HEK293 (cell line): ENCODE results near the gene SLC38A5.

Experiments used
- CTCF ChIA-PET: fragments of 350-600 bp; formaldehyde crosslinking; extraction: SDS; loops from one replicate; lab custom pipeline; 2021; ENCODE audit warnings: antibody characterized with exemption; lab: Yijun Ruan, JAX
- POLR2A ChIA-PET: fragments of 300-600 bp; formaldehyde crosslinking; extraction: SDS; loops from one replicate; lab custom pipeline; 2020; ENCODE audit warnings: antibody characterized with exemption, inconsistent platforms; lab: Yijun Ruan, JAX
- H3K27ac ChIP-seq: fragments of 200-500 bp; sonication (Bioruptor generic); 2 replicates; pipeline ENCODE4 v1.5.1; 2014; ENCODE audit warnings: low read depth, low read length, control low read depth, inconsistent platforms; ENCODE audit errors: extremely low read depth
- H3K36me3 ChIP-seq, 2 experiments: fragments of 200-500 bp in 1 of 2; sonication (Bioruptor generic) in 1 of 2; 1 replicate in 1 of 2; 2 replicates in 1 of 2; pipeline ENCODE4 v1.5.1; 2014 to 2017; ENCODE audit warnings: inconsistent platforms in 2 of 2, low read length in 2 of 2; ENCODE audit not compliant: control insufficient read depth in 2 of 2, insufficient read depth in 1 of 2
- H3K4me1 ChIP-seq: fragments of 200-500 bp; sonication (Bioruptor generic); 2 replicates; pipeline ENCODE4 v1.5.1; 2014; ENCODE audit warnings: mild to moderate bottlenecking, low read length, inconsistent platforms; ENCODE audit not compliant: control insufficient read depth, insufficient read depth
- H3K4me3 ChIP-seq: 2 replicates; pipeline ENCODE4 v1.5.1; 2011; ENCODE audit warnings: low read depth, mild to moderate bottlenecking, control low read depth, low read length, moderate library complexity
- H3K9me3 ChIP-seq: fragments of 200-500 bp; sonication (Bioruptor generic); 2 replicates; pipeline ENCODE4 v1.5.1; 2014; ENCODE audit warnings: low read depth, low read length, inconsistent platforms; ENCODE audit not compliant: control insufficient read depth, insufficient read depth
- BCL11A ChIP-seq: fragments of 450-650 bp; formaldehyde crosslinking; IDR thresholded peaks from 2 replicates; pipeline ENCODE4 v1.5.1; 2016; ENCODE audit warnings: low read depth, missing biosample characterization, missing genetic modification characterization
- INSM2 ChIP-seq: fragments of 450-650 bp; formaldehyde crosslinking; IDR thresholded peaks from 2 replicates; pipeline ENCODE4 v1.5.1; 2016; ENCODE audit warnings: missing biosample characterization, missing genetic modification characterization
- KLF10 ChIP-seq: fragments of 450-650 bp; IDR thresholded peaks from 2 replicates; pipeline ENCODE4 v1.5.1; 2018; ENCODE audit warnings: missing biosample characterization, mild to moderate bottlenecking, missing genetic modification characterization
- MEIS1 ChIP-seq: sonication (generic); formaldehyde crosslinking; IDR thresholded peaks from 2 replicates; pipeline ENCODE4 v1.8.1; 2022; ENCODE audit warnings: missing genetic modification reagents, mild to moderate bottlenecking, borderline replicate concordance
- MYNN ChIP-seq: fragments of 450-650 bp; formaldehyde crosslinking; IDR thresholded peaks from 2 replicates; pipeline ENCODE4 v1.5.1; 2016; ENCODE audit warnings: missing biosample characterization, missing genetic modification characterization, borderline replicate concordance
- SETDB1 ChIP-seq: IDR thresholded peaks from one replicate; pipeline ENCODE4 v1.6.1; 2017; ENCODE audit warnings: mild to moderate bottlenecking, low read length, moderate library complexity, mixed read lengths; ENCODE audit not compliant: insufficient read length
- SP7 ChIP-seq: fragments of 450-650 bp; formaldehyde crosslinking; IDR thresholded peaks from 2 replicates; pipeline ENCODE4 v1.5.1; 2016; ENCODE audit warnings: missing biosample characterization, missing genetic modification characterization
- ZBTB1 ChIP-seq: fragments of 450-650 bp; formaldehyde crosslinking; IDR thresholded peaks from 2 replicates; pipeline ENCODE4 v1.5.1; 2016; ENCODE audit warnings: missing biosample characterization, missing genetic modification characterization
- ZBTB20 ChIP-seq: fragments of 450-650 bp; formaldehyde crosslinking; IDR thresholded peaks from 2 replicates; pipeline ENCODE4 v1.5.1; 2016; ENCODE audit warnings: missing biosample characterization, missing genetic modification characterization
- ZBTB7A ChIP-seq: fragments of 450-650 bp; formaldehyde crosslinking; IDR thresholded peaks from 2 replicates; pipeline ENCODE4 v1.5.1; 2016; ENCODE audit warnings: low read depth, missing biosample characterization, missing genetic modification characterization
- ZBTB8A ChIP-seq: fragments of 450-650 bp; formaldehyde crosslinking; IDR thresholded peaks from 2 replicates; pipeline ENCODE4 v1.5.1; 2016; ENCODE audit warnings: missing biosample characterization, missing genetic modification characterization
- ZIC2 ChIP-seq: fragments of 450-650 bp; formaldehyde crosslinking; IDR thresholded peaks from 2 replicates; pipeline ENCODE4 v1.5.1; 2016; ENCODE audit warnings: missing biosample characterization, missing genetic modification characterization
- ZNF121 ChIP-seq: fragments of 450-650 bp; formaldehyde crosslinking; IDR thresholded peaks from 2 replicates; pipeline ENCODE4 v1.5.1; 2016; ENCODE audit warnings: missing biosample characterization, missing genetic modification characterization
- ZNF132 ChIP-seq: fragments of 450-650 bp; formaldehyde crosslinking; IDR thresholded peaks from 2 replicates; pipeline ENCODE4 v1.5.1; 2017; ENCODE audit warnings: missing biosample characterization, missing genetic modification characterization, borderline replicate concordance
- ZNF18 ChIP-seq: fragments of 450-650 bp; formaldehyde crosslinking; IDR thresholded peaks from 2 replicates; pipeline ENCODE4 v1.5.1; 2016; ENCODE audit warnings: missing biosample characterization, missing genetic modification characterization
- ZNF202 ChIP-seq: fragments of 450-650 bp; formaldehyde crosslinking; IDR thresholded peaks from 2 replicates; pipeline ENCODE4 v1.5.1; 2016; ENCODE audit warnings: missing biosample characterization, missing genetic modification characterization, borderline replicate concordance
- ZNF211 ChIP-seq: fragments of 450-650 bp; formaldehyde crosslinking; IDR thresholded peaks from 2 replicates; pipeline ENCODE4 v1.5.1; 2016; ENCODE audit warnings: low read depth, missing biosample characterization, missing genetic modification characterization
- ZNF266 ChIP-seq: fragments of 450-650 bp; formaldehyde crosslinking; IDR thresholded peaks from 2 replicates; pipeline ENCODE4 v1.5.1; 2016; ENCODE audit warnings: missing biosample characterization, missing genetic modification characterization, low read depth
- ZNF324 ChIP-seq: fragments of 450-650 bp; formaldehyde crosslinking; IDR thresholded peaks from 2 replicates; pipeline ENCODE4 v1.5.1; 2016; ENCODE audit warnings: missing biosample characterization, missing genetic modification characterization
- ZNF341 ChIP-seq: fragments of 450-650 bp; formaldehyde crosslinking; IDR thresholded peaks from 2 replicates; pipeline ENCODE4; 2016; ENCODE audit warnings: low read depth, missing biosample characterization, missing genetic modification characterization
- ZNF350 ChIP-seq: fragments of 450-650 bp; formaldehyde crosslinking; IDR thresholded peaks from 2 replicates; pipeline ENCODE4 v1.5.0; 2017; ENCODE audit warnings: missing biosample characterization, mild to moderate bottlenecking, missing genetic modification characterization
- ZNF391 ChIP-seq: fragments of 450-650 bp; formaldehyde crosslinking; IDR thresholded peaks from 2 replicates; pipeline ENCODE4 v1.5.1; 2016; ENCODE audit warnings: low read depth, missing biosample characterization, missing genetic modification characterization, borderline replicate concordance
- ZNF394 ChIP-seq: fragments of 450-650 bp; formaldehyde crosslinking; IDR thresholded peaks from 2 replicates; pipeline ENCODE4 v1.5.1; 2016; ENCODE audit warnings: missing biosample characterization, missing genetic modification characterization, mild to moderate bottlenecking, moderate library complexity, borderline replicate concordance
- ZNF510 ChIP-seq: fragments of 450-650 bp; formaldehyde crosslinking; IDR thresholded peaks from 2 replicates; pipeline ENCODE4 v1.5.1; 2018; ENCODE audit warnings: mild to moderate bottlenecking, missing genetic modification characterization, missing biosample characterization; ENCODE audit not compliant: insufficient replicate concordance
- ZNF529 ChIP-seq: fragments of 450-650 bp; formaldehyde crosslinking; IDR thresholded peaks from 2 replicates; pipeline ENCODE4 v1.5.1; 2017; ENCODE audit warnings: missing genetic modification characterization, missing biosample characterization; ENCODE audit not compliant: insufficient replicate concordance
- ZNF585B ChIP-seq: fragments of 450-650 bp; formaldehyde crosslinking; IDR thresholded peaks from 2 replicates; pipeline ENCODE4 v1.5.1; 2016; ENCODE audit warnings: missing biosample characterization, missing genetic modification characterization
- ZNF621 ChIP-seq: fragments of 450-650 bp; formaldehyde crosslinking; IDR thresholded peaks from 2 replicates; pipeline ENCODE4 v1.5.1; 2017; ENCODE audit warnings: missing biosample characterization, missing genetic modification characterization
- ZNF626 ChIP-seq: fragments of 450-650 bp; sonication (Bioruptor Pico); formaldehyde crosslinking; IDR thresholded peaks from 2 replicates; pipeline ENCODE4 v1.5.1; 2018; ENCODE audit warnings: missing biosample characterization, missing genetic modification characterization, inconsistent platforms
- ZNF660 ChIP-seq: fragments of 450-650 bp; IDR thresholded peaks from 2 replicates; pipeline ENCODE4 v1.5.1; 2018; ENCODE audit warnings: missing biosample characterization, mild to moderate bottlenecking, missing genetic modification characterization
- ZNF692 ChIP-seq: fragments of 450-650 bp; formaldehyde crosslinking; IDR thresholded peaks from 2 replicates; pipeline ENCODE4 v1.5.1; 2016; ENCODE audit warnings: missing biosample characterization, missing genetic modification characterization

SLC38A5 gene

GRCh38 chrX:48472851-48473703 lies 3.0 kb upstream of the SLC38A5 start:
- H3K4me1 ChIP-seq = 0 out of 2 replicates have a peak, but pooled peaks cover 2% of the 10 kb centered on the region
- H3K27ac ChIP-seq = no peak overlapping the region
- H3K9me3 ChIP-seq = no peaks in the 10 kb centered on the region
- TF ChIP-seq SP7 (tag by site-specific recombination) (no peak), ZBTB20 (tag by site-specific recombination) (no peak), ZNF341 (tag by site-specific recombination) (peak; percentile 54; the same call in 1 of the 2 replicates), ZNF132 (tag by site-specific recombination) (no peak), BCL11A (tag by site-specific recombination) (no peak), ZNF324 (no peak)
- CTCF ChIA-PET = interaction anchor here (0.7 kb wide), 2 partner anchors 31 to 1312 kb away, joined by 3 to 4 read pairs; no protein-coding TSS in a partner anchor
- peaks cover 0 to 3% of the 10 kb centered on the region in 2 experiments; a peak in 1 of 3 replicates for H3K36me3 ChIP-seq
- POLR2A ChIA-PET = no interaction called here
- H3K4me3 ChIP-seq = no peak overlapping the region

- ChIA-PET CTCF (interaction anchor here (0.6 to 0.7 kb wide), 2 partner anchors 21 to 105 kb away, joined by 3 to 4 read pairs; no protein-coding TSS in a partner anchor), POLR2A (interaction anchor here (0.7 kb wide), 1 partner anchor 1213 kb away, joined by 9 read pairs; no protein-coding TSS in a partner anchor)
- H3K4me1 ChIP-seq = 0 out of 2 replicates have a peak, but pooled peaks cover 2% of the 10 kb centered on the region
Measured at GRCh38 chrX:48472225-48472624, 2.2 kb upstream of the SLC38A5 start.

GRCh38 chrX:48471504-48471903 lies 1.4 kb upstream of the SLC38A5 start:
- POLR2A ChIA-PET = interaction anchor here (0.7 kb wide), 1 partner anchor 1212 kb away, joined by 9 read pairs; no protein-coding TSS in a partner anchor
- H3K4me3 ChIP-seq = no peak overlapping the region
- CTCF ChIA-PET = interaction anchor here (0.6 to 0.7 kb wide), 2 partner anchors 22 to 106 kb away, joined by 3 to 4 read pairs; no protein-coding TSS in a partner anchor
- no peaks in the 10 kb centered on the region for H3K9me3 ChIP-seq
- 0 out of 2 replicates have a peak, but pooled peaks cover 2% of the 10 kb centered on the region for H3K4me1 ChIP-seq
- H3K27ac ChIP-seq = no peak overlapping the region
- H3K36me3 ChIP-seq = no peaks in the 10 kb centered on the region
- TF ChIP-seq ZNF18 (tag by site-specific recombination) (no peak), ZNF529 (tag by site-specific recombination) (no peak), ZNF510 (tag by site-specific recombination) (no peak), MYNN (tag by site-specific recombination) (no peak), ZNF626 (no peak), ZIC2 (tag by site-specific recombination) (no peak), ZNF266 (tag by site-specific recombination) (no peak), ZNF391 (tag by site-specific recombination) (no peak)

More at GRCh38 chrX:48472225-48472624, 2.2 kb upstream of the SLC38A5 start:
- Histone ChIP-seq H3K9me3 (no peaks in the 10 kb centered on the region), H3K4me3 (no peak overlapping the region), H3K36me3 (no peaks in the 10 kb centered on the region), H3K27ac (no peak overlapping the region)
- TF ChIP-seq ZBTB8A (tag by site-specific recombination) = no peak
- TF ChIP-seq ZNF394 (tag by site-specific recombination) = no peak
- TF ChIP-seq ZNF350 (tag by site-specific recombination) = no peak
- TF ChIP-seq ZNF202 = no peak
- TF ChIP-seq KLF10 = no peak
- TF ChIP-seq INSM2 (tag by site-specific recombination) = no peak
- TF ChIP-seq ZBTB1 (tag by site-specific recombination) = no peak
- TF ChIP-seq ZNF585B (tag by site-specific recombination) = no peak
- TF ChIP-seq ZNF121 (tag by site-specific recombination) = no peak
- TF ChIP-seq ZNF621 (tag by site-specific recombination) = no peak
- TF ChIP-seq ZNF692 (tag by site-specific recombination) = no peak
- TF ChIP-seq ZBTB7A = no peak
- TF ChIP-seq SETDB1 = no peak
- no peak for TF ChIP-seq MEIS1
- no peak for TF ChIP-seq ZNF211 (tag by site-specific recombination)
- no peak for TF ChIP-seq ZNF660 (tag by site-specific recombination)
